Bone marrow (tissue), 2 donors: ENCODE measurements around the gene PIP5K1B.
"Not testable (repeated sequence)": the region's sequence is repeated elsewhere in the genome, so short reads cannot be mapped to it uniquely, and the experiment has no call there.

ENCODE experiments used
- DNase-seq, 2 donors: peaks; one replicate each; lab custom pipeline; 2025; lab: John Stamatoyannopoulos, UW

Gene PIP5K1B

GRCh38 chr9:69029535-69029934 lies 324.5 kb downstream of the PIP5K1B start:
- DNase-seq: no peak

- no peak for DNase-seq
Measured at GRCh38 chr9:69030851-69031645, 326.0 kb downstream of the PIP5K1B start.

- no peak for DNase-seq
Measured at GRCh38 chr9:69034071-69034470, 329.0 kb downstream of the PIP5K1B start.

- DNase-seq: peak; percentile 47 to 70
Measured at GRCh38 chr9:69035438-69036308, 330.6 kb downstream of the PIP5K1B start, which contains the start of gene FXN. FXN (plus strand) TSS chr9:69035752; CDS start chr9:69035783, 31 bp downstream.

GRCh38 chr9:69036309-69036708 lies 331.3 kb downstream of the PIP5K1B start:
- no peak for DNase-seq

GRCh38 chr9:69036799-69037198 lies 331.8 kb downstream of the PIP5K1B start:
- DNase-seq: no peak

- DNase-seq: no peak
Measured at GRCh38 chr9:69040646-69041045, 335.6 kb downstream of the PIP5K1B start.

- DNase-seq: no peak
Measured at GRCh38 chr9:69044240-69045219, 339.5 kb downstream of the PIP5K1B start.

GRCh38 chr9:69045821-69046220 lies 340.8 kb downstream of the PIP5K1B start:
- DNase-seq: no peak

GRCh38 chr9:69046723-69047122 lies 341.7 kb downstream of the PIP5K1B start:
- no peak for DNase-seq

GRCh38 chr9:69047371-69047770 lies 342.3 kb downstream of the PIP5K1B start:
- DNase-seq: peak in 1 of 2 donors; percentile 43

- no peak for DNase-seq
Measured at GRCh38 chr9:69049094-69049493, 344.1 kb downstream of the PIP5K1B start.

- not testable (repeated sequence) for DNase-seq
Measured at GRCh38 chr9:69050936-69051335, 345.9 kb downstream of the PIP5K1B start.

- no peak for DNase-seq
Measured at GRCh38 chr9:69054989-69055388, 349.9 kb downstream of the PIP5K1B start.

- DNase-seq: no peak
Measured at GRCh38 chr9:69056191-69056815, 351.3 kb downstream of the PIP5K1B start.

GRCh38 chr9:69058101-69058500 lies 353.1 kb downstream of the PIP5K1B start:
- DNase-seq: no peak
